Gastroesophageal sphincter (tissue), 3 donors: ENCODE measurements around the gene ALDH3B1.

Experiments used
- EP300 ChIP-seq: sonication (generic); formaldehyde crosslinking; IDR thresholded peaks from one replicate; pipeline ENCODE4 v1.6.1; 2017; ENCODE audit warnings: antibody characterized with exemption, mild to moderate bottlenecking
- TF ChIP-seq, protein P1 (sequence below), 4 experiments: fragments of 200-600 bp in 2 of 4; fragments of 450-650 bp in 2 of 4; sonication (generic) in 1 of 4; IDR thresholded peaks; one replicate each; pipeline ENCODE4 v1.5.1; 2017 to 2019; ENCODE audit warnings: antibody characterized with exemption in 4 of 4, mild to moderate bottlenecking in 2 of 4, moderate library complexity in 2 of 4

DNA sequence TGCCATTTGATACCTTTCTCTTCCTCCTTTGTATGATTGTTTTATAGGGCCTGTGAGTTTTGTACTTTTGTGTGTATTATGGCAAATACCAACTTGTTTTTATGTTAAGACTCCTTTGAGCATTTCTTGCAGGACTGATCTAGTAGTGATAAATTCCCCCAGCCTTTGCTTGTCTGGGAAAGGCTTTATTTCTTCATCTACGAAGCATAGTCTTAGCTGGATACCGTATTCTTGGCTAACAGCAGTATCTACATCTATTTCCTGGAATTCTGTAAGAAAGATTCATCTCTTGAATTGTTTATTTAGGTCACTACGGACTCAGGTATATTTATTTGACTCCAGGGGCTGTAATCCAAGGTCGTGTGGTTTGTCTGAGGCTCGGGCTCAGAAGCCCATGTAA lies 14.4 kb downstream of the ALDH3B1 start:
- TF ChIP-seq, protein P1, sequence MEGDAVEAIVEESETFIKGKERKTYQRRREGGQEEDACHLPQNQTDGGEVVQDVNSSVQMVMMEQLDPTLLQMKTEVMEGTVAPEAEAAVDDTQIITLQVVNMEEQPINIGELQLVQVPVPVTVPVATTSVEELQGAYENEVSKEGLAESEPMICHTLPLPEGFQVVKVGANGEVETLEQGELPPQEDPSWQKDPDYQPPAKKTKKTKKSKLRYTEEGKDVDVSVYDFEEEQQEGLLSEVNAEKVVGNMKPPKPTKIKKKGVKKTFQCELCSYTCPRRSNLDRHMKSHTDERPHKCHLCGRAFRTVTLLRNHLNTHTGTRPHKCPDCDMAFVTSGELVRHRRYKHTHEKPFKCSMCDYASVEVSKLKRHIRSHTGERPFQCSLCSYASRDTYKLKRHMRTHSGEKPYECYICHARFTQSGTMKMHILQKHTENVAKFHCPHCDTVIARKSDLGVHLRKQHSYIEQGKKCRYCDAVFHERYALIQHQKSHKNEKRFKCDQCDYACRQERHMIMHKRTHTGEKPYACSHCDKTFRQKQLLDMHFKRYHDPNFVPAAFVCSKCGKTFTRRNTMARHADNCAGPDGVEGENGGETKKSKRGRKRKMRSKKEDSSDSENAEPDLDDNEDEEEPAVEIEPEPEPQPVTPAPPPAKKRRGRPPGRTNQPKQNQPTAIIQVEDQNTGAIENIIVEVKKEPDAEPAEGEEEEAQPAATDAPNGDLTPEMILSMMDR (IDR thresholded peaks at IDR 0.05), result no peak
- no peak for TF ChIP-seq EP300
